ENCODE measurements around the gene SORCS2.

SORCS2 gene

DNA sequence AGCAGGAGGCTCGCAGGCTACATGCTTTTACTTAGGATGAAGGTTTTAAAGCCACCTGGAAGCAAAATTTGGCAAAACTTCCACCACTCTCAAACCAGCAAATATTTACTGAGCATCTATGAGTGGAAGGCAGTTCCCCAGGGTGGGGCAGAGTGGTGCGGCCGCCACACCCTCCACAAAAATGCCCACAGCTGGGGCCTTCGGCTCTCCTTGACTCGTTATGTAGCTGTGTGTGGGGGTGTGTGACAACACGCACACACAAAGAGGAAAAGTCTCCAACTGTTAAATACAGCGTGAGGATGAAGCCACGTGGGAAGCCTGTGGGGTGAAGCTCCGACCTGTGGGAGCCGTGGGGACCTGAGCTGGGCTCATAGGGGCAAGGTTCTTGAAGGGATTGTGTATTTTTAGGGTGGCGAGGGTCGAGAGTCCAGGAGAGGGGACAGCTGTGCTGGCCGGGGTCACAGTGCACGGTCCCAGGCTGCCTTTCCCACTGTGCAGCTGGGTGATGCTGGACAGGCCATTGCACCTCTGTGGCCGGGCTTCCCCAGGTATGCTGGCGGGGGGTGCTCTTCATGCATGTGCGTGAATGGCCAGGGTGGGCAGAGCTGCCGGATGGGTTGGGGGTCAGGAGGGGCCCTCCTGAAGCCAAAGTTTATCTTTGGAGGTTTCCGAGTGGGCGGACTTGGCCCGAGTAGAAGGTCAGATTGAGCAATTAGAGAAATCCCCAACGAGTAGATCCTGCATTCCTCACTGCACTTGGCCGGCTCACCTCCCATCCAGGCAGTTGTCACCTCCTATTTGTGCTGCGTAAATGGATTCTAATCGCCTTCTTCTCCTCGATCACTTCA, 25.4 kb downstream of the SORCS2 start:
- DNase-seq = no peak

DNA sequence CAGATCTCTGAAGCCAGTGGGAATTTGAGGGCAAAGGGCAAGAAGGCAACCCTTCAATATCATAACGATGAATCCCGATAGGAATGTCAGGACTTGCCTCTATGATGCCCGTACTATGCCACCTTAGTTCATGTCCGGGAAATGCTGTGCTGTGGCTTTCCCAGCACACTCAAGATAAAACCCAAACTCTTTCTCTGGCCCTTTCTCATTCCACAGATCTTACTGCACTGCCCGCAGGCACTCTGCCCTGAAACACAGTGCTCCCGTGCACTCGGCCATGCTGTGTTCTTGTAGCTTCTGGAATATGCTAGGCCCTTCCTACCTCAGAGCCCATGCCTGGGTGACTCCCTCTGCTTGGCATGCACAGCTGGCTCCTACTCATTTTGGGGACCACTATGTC, 26.3 kb downstream of the SORCS2 start:
- no peak for DNase-seq

DNA sequence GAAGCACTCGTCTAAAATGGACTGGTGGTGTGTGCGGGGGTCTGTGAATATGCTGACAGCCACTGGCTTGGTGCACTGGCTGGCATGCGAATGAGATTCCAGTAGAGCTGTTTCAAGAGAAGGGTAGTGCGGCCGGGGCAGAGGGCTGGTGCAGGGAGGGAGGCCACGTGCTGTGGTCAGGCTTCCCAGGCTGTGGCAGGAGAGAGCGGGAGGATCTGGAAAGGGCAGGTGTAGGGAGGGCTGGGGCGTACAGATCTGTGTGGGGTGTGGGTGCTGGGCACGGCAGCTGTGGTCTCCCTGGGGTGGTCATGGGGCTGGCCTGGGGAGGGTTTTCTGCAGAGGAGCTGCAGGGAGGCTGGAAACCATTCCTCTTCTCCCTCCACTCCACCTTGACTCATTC, 30.2 kb downstream of the SORCS2 start:
- DNase-seq = no peak

DNA sequence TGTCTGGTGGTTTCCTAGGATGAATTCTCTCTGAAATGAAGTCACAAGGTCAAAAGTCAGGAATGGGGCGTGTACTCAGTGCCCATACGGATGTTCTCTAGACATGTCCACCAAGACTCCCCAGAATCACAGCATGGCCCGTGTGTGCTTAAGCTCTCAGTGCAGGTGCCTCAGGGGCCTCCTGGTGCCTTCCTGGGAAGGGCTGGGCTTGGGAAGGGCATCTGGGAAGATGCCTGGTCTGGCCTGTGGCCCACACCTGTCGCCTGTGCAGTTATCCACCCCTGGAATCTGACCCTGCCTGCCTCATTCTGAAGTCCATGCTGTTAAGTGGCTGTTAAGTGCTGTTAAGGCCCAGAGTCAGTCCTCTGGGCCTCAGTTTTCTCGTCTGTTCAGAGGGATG, 31.2 kb downstream of the SORCS2 start:
- no peak for DNase-seq

DNA sequence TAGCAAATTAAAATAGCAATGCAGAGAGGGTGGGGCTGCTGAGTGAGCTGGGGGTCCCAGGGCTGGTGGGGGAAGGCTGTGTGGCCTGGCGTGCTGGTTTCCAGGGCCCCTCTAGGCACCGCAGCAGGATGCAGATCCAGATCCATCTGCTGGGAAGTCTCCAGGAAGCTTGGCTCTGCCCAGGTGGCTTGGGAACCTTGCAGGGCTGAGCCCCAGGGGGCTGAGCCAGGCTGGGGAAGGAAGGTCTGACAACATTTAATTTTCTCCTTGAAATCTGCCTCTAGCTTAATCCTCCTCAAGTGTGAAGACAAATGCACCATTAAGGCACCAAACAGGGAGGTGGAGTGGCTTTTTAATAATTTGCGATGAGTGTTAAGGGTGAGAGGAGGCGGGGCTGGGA, 31.7 kb downstream of the SORCS2 start:
- no peak for DNase-seq

DNA sequence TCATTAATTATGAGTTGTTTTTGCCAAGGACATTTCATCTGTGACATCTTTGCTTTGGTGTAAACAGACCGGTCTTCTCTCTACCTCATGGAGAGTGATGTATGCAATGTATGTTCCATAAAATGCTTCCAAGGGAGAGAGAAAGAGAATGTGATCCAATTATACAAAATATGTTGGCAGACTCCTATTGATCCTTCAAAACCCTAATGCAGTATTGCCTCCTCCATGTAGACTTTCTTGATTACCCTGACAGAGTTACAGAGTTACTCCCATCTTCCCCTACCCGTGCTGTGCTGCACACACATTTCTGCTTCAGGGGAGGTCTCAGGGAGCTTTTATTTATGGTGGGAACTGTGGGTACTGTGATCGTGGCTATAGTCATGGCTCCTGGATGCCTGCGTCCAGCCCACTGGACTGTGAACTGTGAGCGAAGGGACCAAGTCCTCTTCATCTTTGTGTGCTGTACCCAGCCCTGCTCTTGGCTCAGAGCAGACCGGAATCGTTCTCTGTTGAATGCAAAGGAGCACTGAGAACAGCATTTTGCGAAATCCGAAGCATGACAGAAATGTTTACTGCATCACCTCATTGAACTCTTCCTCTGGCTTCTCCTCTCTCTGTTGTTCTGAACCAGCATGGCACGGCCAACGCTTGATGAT, 32.7 kb downstream of the SORCS2 start:
- no peak for DNase-seq

DNA sequence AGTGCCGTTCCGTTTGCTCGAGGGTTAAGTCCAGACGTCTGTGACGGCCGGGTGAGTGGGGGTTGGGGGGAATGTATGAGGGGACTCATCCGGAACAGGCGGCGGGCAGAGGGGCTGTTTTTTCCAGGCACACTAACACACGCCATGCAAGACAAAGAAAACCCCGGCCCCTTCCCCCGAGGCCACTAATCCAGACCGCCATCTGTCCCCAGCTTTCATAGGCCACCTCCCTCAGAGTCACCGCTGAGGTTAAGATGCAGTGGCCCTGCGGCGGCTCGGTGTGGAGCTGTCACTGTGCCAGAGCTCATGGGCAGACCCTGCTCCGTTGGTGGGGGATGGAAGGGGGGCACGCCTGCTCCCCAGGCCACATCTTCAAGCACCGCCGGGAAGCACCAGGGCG, 34.1 kb downstream of the SORCS2 start:
- DNase-seq = no peak

DNA sequence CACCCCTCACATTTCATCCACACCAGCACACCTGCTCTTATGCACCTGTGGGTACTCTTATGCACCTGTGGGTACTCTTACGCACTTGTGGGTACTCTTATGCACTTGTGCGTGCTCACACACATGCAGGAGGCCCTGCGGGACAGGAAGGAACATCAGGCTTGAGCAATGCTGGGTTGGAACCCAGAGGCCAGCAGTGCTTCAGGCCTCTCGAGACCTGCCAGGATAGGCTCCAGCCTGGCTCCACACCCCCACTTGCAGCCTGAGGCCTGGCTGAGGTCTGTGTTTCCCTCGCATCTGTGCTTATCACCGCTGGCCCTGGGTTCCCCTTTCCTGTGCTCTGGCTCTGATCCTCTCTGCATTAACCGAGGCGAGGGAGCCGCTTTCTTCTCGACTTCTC, 34.7 kb downstream of the SORCS2 start:
- DNase-seq = no peak

DNA sequence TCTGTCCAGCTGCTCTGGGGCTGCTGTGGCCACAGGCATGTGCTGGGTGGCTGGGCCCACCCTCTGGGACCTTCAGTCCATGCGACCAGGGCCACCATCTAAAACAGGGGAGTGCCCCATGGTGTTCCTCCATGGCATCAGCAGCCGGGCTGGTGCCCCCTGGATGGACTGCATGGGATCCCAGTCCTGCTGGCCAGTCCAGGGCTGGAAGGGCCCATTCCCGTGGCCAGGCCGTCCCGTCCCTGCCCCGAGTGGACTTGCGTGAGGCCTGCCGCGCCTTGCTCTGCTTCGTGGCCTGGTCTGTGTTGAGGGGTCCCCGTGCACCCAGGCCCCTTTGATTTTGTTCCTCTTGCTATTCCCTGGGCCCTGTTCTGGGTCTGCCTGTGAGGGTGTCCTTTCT, 36.4 kb downstream of the SORCS2 start:
- no peak for DNase-seq

DNA sequence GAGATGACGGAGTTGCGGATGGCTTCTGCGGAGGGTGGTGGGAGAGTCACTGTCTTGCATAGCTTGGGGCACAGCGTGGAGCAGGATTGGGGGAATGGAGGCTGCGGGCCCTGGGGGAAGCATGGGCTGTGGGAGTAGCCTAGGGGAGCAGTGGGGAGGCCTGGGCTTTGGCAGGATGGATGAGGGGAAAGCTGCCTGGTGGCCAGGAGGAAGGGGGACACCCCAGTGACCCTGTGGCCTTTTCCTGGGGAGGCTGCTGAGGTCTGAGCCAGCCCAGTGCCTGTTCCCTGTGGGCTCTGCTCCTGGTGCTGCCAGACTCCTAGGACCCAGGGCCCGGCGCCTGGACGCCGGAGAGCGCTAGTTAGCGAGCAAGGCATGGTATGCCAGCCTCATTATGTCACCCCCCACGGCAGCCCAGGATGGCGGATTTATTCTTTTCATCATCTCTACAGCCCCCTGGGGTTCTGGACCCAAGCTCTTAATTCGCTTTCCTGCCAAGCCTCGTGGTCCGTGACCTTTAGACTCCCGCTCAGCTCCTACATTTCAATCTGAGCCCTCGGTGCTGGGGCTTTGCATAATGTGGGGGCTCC, 39.8 kb downstream of the SORCS2 start:
- peak in 1 of 51 donors; percentile 15 for DNase-seq

DNA sequence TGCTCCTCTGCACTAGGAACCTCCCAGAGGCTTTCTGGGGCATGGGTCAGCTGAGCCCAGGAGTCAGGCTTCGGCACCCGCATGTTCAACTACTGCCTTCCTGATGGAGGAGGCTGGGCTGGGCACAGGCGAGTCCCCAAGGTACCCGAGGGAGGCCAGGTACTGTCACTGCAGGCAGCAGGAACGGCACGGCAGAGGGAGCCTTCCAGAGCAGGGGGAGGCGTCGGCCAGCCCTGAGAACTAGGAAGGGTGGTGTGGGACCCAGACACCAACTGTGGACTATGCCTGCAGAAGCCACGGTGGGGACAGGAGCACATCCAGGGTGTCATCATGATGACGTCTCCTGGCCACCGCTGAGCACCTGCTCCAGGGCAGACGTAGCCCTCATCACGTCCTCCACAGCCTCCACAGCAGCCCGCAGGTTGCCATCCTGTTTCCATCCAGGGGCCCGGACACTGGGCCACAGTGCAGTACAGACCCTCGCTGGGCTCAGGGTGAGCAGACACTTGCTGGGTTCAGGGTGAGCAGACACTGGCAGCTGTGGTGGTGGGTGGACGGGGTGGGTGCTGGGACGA, 40.8 kb downstream of the SORCS2 start:
- DNase-seq = no peak

DNA sequence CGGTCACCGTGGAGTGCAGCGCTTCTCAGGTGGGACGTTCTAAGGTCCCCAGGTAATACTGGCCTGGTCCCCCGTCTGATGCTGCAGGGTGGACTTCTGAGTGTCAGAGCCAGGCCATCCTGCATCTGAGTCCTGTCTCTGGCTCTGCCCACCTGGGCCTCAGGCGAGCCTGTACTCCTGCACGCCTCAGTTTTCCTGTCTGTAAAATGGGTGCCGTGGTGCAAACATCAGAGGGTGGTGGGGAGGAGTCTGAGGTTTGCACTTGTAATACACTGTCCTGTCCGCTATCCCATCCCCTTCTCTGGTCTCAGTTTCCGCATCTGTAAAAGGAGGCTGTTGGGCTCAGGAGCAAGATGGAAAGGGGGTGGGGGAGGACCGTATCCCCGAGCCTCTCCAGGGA, 41.3 kb downstream of the SORCS2 start:
- DNase-seq = no peak

DNA sequence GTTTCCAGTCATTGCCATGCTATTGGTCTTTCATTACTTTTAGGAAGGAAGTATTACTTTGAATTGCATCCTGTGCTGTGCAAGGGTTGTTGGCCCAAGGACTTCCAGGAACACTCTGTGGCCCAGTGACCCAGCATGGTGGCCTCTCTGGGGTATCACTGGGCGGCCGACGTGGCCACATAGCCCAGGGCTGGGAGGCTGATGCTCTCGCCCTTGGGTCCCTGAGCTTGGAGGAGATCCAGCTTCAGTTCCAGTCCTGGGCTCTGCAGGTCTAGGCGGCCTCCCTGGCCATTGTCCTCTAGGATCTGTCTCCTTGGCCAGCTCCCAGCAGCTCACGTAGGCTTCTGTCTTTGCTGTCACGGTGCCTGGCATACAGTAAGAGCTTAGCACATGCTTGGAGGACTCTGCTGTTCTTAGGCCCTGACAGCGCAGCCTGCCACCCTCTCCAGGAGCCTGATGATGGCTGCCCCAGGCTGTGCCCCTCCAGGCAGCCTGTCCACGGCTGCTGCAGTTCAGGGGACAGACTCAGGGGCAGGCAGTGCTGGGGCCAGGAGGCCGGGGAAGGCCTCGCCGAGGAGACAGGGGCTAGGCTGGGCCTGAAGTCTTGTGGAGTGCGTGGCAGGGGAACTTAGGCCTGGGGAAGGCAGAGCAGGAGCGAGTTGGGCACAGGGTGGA, 42.2 kb downstream of the SORCS2 start:
- DNase-seq = no peak

DNA sequence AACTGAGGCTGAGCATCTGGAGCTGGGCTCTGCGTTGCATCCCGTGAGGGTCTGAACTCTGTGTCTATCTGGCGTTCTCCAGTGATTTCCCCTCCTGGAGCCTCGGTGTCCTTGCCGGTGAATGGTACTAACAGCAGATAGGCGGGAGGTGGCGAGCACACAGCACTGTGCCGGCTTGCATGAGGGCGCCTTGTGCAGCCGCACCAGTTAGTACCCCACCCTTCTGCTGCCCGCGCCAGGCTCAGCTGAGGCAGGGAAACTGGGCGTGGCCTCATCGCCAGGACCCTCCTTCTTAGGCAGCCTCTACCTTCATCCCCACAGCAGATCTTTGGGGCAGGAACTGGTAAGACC, 42.7 kb downstream of the SORCS2 start:
- DNase-seq = no peak

DNA sequence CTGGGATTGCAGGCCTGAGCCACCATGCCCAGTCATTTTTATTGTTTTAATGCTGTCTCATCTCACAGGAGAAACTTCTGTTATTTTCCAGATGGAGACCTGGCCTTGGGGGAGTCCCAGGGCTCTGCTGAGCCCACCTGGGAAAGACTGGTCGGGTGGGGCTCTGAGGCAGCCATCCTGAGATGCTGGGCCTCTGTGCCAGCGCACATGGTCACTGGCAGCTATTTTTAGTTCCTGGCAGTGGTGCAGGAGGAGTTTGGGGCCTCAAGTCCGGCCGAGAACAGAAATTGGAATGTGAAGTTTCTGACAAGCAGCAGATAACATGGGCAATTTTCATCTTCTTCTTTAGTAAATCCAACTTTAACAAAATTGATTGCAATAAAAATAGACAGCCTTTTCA, 44.5 kb downstream of the SORCS2 start:
- DNase-seq = peak in 1 of 51 donors; percentile 5

DNA sequence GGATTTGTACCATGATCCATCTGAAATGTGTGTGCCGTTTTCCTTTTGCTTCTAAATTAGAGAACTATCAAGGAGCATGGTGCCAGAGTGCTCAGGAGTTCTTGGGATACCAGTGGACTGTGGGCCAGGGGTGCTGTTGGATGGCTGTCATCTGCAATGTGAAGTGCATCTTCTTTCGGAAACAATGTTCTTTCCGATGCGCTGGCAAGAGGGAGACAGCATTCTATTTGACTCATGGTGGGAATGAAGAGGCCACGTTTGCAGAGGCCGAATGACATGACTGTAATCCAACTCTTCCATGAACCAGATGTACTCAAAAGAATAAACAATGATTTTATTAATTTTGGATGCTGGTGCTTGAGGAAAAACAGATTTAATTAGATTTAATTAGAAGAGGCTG, 45.5 kb downstream of the SORCS2 start:
- DNase-seq = no peak

DNA sequence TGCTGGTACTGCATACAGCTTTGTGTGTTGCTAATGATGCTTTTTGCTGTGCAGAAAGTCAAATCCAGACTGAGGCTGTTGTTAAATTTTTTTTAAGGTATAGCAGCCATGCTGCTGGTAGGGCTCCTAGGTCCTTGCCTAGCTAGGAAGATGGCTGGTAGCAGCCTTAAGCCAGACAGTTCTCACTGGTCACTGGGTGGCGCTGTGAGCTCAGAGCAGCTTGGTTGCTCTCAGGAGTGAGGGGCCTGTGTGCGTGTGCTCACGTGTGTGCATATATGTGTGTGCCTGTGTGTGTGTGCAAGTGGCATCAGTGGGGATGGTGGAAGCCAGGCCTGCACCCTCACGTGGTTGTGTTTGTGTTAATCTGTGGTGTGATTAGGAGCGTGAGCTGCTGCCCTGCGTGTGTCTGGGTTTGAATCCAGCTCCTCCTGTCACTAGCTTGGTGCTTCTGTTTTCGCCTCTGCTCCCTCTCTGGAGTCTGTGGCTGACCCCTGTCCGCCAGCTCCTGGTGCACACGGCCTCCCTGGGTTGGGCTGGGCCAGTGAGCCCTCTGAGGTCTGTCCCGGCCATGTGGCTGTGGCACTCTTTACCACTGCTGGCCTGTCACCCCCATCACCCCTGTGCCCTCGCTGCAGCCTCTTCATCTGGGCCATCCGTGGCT, 46.1 kb downstream of the SORCS2 start:
- DNase-seq = no peak

DNA sequence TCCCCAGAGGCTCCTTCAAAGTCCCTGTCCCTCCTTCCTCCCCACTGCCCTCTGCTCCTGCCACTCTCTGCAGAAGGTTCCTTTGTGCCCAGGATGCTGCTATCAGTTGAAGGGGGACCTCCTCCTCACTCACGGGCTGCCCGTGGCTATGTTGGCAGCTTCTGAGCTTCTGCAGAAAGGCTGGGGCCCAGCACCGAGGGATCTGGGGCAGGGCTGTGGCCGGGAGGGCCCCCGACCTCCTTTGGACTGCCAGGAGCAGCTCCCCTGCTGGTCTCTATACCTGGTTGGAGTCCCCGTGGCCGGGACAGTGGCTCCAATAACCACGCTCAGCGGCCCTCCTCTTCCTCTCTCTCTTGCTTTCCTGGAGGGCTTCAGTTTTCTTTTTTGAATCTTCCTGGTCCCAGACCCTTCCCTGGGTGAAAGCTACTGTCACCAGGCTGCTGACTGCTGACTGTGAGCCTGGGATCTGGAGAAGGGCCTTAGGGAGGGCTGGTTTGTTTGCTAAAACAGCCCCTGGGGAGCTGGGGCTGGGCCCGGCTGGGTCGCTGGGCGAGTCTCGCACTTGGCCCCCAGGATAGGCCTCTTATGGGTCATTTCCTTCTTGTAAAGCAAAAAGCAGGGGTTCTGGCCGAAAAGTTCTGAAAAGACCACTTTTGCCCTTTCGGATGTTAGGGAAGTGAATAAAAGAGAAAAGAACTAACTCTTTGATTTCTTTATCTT, 46.9 kb downstream of the SORCS2 start:
- no peak for DNase-seq

DNA sequence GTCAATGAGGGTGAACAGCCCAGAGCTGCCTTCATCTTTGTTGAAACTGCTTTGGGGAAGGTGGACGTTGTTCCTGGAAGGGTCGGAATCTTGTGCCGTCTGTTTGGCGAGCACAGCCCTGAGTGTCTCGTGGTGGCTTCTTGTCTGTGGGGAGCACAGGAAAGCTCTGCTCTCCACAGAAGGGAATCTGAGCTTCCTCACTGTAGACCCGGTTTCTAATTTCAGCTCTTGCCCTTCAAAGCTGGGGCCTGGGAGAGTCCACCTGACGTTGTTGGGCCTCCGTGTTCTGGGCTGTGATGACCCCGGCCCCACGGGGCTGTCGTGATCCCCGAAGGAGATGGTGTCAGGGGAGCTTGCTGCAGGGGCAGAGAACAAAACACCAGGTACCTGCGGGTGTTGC, 47.5 kb downstream of the SORCS2 start:
- no peak for DNase-seq

DNA sequence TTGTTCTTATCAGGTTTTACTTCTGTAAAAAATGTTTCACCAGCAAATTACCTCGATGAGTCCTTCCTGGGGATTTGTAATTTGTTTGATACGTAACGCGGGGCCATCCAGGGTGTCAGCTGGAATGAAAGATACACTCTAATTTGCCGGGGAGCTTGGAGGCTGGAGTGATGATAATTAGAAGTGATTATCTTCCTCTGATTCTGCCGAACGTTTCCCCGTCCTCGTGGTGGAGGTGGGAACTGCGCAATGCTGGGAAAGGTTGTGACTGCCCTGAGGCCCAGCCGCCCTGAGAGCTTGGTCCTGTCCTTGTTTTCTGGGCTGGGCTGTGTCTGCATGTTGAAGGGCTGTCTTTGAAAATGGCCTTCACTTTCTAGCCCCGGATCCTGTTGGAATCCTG, 48.0 kb downstream of the SORCS2 start:
- no peak for DNase-seq

DNA sequence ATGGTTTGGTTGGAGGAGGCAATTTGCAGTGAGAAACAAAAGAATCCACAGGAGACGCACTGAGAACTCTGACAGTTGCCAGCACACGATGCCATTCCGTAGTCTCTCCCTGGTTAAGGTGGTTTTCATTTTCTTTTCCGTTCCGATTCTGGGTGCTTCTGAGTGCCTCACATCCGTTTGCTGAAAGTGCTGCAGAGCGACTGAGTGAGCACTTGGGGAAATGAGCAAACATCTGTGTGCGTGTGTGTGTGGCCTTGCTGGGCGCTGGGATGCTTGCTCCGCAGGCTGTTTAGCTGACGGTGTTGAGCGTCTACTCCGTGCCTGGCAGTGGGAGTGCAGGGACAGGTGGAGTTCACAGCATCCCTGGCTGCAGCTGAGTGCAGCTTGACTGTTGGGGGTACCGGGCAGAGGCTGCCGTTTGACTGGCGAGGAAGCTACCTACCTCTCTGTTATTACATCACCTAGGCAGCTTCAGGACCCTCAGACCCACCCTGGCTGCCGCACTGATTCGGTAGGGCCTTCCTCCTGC, 49.3 kb downstream of the SORCS2 start:
- DNase-seq = no peak

Measured in hypothalamus (tissue), 51 donors.